ENCODE measurements around the gene OST4. TPM values are rescaled to one million over a fixed set of nuclear protein-coding genes. Genes with fewer than 3 reads are reported as not detected.

OST4 gene
- total RNA-seq, 1 donor from 2014 or later: 245 TPM

DNA sequence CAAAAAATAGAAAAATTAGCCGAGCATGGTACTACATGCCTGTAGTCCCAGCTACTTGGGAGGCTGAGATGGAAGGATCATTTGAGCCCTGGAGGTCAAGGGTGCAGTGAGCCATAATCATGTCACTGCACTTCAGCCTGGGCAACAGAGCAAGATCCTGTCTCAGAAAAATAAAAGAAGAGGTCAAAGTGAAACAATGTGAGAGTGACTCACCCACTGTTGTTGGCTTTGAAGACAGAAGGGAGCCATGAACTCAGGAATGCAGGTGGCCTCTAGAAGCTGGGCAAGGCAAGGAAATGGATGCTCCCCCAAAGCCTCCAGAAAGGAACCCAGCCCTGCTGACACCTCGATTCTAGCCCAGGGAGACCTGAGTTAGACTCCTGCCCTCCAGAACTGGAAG lies 42.4 kb downstream of the OST4 start:
- H3K27me3 Mint-ChIP-seq: no peaks in the 10 kb centered on the region
- H3K36me3 Mint-ChIP-seq (ENCODE audit: insufficient read depth): peaks cover 4% of the 10 kb centered on the region
- H3K27ac Mint-ChIP-seq: no peak overlapping the region
- no peaks in the 10 kb centered on the region for H3K9me3 Mint-ChIP-seq (ENCODE audit: low read depth)
- H3K4me3 Mint-ChIP-seq (ENCODE audit: low read depth): no peak overlapping the region
- TF ChIP-seq, protein P1, sequence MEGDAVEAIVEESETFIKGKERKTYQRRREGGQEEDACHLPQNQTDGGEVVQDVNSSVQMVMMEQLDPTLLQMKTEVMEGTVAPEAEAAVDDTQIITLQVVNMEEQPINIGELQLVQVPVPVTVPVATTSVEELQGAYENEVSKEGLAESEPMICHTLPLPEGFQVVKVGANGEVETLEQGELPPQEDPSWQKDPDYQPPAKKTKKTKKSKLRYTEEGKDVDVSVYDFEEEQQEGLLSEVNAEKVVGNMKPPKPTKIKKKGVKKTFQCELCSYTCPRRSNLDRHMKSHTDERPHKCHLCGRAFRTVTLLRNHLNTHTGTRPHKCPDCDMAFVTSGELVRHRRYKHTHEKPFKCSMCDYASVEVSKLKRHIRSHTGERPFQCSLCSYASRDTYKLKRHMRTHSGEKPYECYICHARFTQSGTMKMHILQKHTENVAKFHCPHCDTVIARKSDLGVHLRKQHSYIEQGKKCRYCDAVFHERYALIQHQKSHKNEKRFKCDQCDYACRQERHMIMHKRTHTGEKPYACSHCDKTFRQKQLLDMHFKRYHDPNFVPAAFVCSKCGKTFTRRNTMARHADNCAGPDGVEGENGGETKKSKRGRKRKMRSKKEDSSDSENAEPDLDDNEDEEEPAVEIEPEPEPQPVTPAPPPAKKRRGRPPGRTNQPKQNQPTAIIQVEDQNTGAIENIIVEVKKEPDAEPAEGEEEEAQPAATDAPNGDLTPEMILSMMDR (IDR thresholded peaks at IDR 0.05; ENCODE audit: unreplicated experiment): no peak
- no peak for DNase-seq (ENCODE audit: low spot score, unreplicated experiment)
- peaks cover 10% of the 10 kb centered on the region for H3K4me1 Mint-ChIP-seq (ENCODE audit: low read depth)

GRCh38 chr2:27027211-27027651 lies 44.2 kb downstream of the OST4 start:
- Mint-ChIP-seq H3K36me3 (ENCODE audit: insufficient read depth) (peaks cover 5% of the 10 kb centered on the region), H3K27me3 (no peaks in the 10 kb centered on the region), H3K4me3 (ENCODE audit: low read depth) (no peak overlapping the region), H3K27ac (no peak overlapping the region), H3K9me3 (ENCODE audit: low read depth) (no peaks in the 10 kb centered on the region), H3K4me1 (ENCODE audit: low read depth) (peaks cover 1% of the 10 kb centered on the region)
- no peak for DNase-seq (ENCODE audit: low spot score, unreplicated experiment)
- TF ChIP-seq, protein P1 (IDR thresholded peaks at IDR 0.05; ENCODE audit: unreplicated experiment): no peak

- TF ChIP-seq, protein P1 (IDR thresholded peaks at IDR 0.05; ENCODE audit: unreplicated experiment): no peak
- Mint-ChIP-seq H3K27ac (no peak overlapping the region), H3K4me1 (ENCODE audit: low read depth) (no peaks in the 10 kb centered on the region), H3K27me3 (no peaks in the 10 kb centered on the region), H3K9me3 (ENCODE audit: low read depth) (no peaks in the 10 kb centered on the region), H3K4me3 (ENCODE audit: low read depth) (no peak overlapping the region), H3K36me3 (ENCODE audit: insufficient read depth) (peaks cover 5% of the 10 kb centered on the region)
- no peak for DNase-seq (ENCODE audit: low spot score, unreplicated experiment)
Observed at GRCh38 chr2:27025861-27026851, 45.3 kb downstream of the OST4 start.

GRCh38 chr2:27025281-27025800 lies 46.1 kb downstream of the OST4 start:
- TF ChIP-seq, protein P1 (IDR thresholded peaks at IDR 0.05; ENCODE audit: unreplicated experiment): no peak
- no peak overlapping the region for H3K27ac Mint-ChIP-seq
- no peaks in the 10 kb centered on the region for H3K27me3 Mint-ChIP-seq
- H3K9me3 Mint-ChIP-seq (ENCODE audit: low read depth): no peaks in the 10 kb centered on the region
- H3K4me3 Mint-ChIP-seq (ENCODE audit: low read depth): no peak overlapping the region
- peaks cover 5% of the 10 kb centered on the region for H3K36me3 Mint-ChIP-seq (ENCODE audit: insufficient read depth)
- peaks cover 2% of the 10 kb centered on the region for H3K4me1 Mint-ChIP-seq (ENCODE audit: low read depth)
- DNase-seq (ENCODE audit: low spot score, unreplicated experiment): no peak

DNA sequence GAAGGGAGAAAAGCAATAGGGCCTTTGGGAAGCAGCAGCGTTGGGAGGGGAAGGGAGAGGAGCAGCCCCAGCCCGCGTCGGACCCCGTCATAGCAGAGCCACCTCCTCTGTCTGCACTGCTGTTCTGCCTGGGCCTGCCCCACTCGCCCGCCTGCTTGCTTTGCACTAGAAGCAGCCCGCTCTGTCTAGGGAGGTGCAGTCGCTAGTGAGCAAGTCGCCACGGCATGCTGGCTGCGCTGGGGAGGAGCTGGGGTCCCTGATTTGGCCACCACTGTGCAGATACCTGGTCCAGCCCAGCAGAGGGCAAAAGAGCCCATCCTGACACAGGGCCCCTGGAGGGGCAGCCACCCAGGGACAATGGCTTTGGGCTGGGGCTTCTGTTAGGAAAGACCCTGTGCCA lies 46.6 kb downstream of the OST4 start:
- H3K36me3 Mint-ChIP-seq (ENCODE audit: insufficient read depth): peaks cover 5% of the 10 kb centered on the region
- TF ChIP-seq, protein P1 (IDR thresholded peaks at IDR 0.05; ENCODE audit: unreplicated experiment): no peak
- no peak for DNase-seq (ENCODE audit: low spot score, unreplicated experiment)
- no peak overlapping the region for H3K4me3 Mint-ChIP-seq (ENCODE audit: low read depth)
- H3K9me3 Mint-ChIP-seq (ENCODE audit: low read depth): no peaks in the 10 kb centered on the region
- H3K27ac Mint-ChIP-seq: no peak overlapping the region
- H3K4me1 Mint-ChIP-seq (ENCODE audit: low read depth): peaks cover 2% of the 10 kb centered on the region
- H3K27me3 Mint-ChIP-seq: no peaks in the 10 kb centered on the region

Measured in progenitor cell of endocrine pancreas (in vitro differentiated cells).